ENCODE data around the gene NEGR1.

- TF ChIP-seq CTCF (IDR thresholded peaks at IDR 0.05) (no peak), POLR2A (IDR thresholded peaks at IDR 0.05) (no peak)
Measured at GRCh38 chr1:71657891-71658679, 624.3 kb downstream of the NEGR1 start.

Data from thyroid gland (tissue), 4 donors.